Thyroid gland (tissue), 4 donors: ENCODE results near the gene SUSD4. TPM values are rescaled to one million over a fixed set of nuclear protein-coding genes. Genes with fewer than 3 reads are reported as not detected.

Experiments used
- DNase-seq, 2 donors: peaks; one replicate each; pipeline ENCODE4 v3.0.0-alpha.2; 2019
- H3K27ac ChIP-seq, 3 donors: fragments of 200-600 bp; sonication (generic); 1 replicate in 2 of 3; 2 replicates in 1 of 3; pipeline ENCODE4 v1.5.1; 2016 to 2019; ENCODE audit warnings: mild to moderate bottlenecking in 1 of 3, moderate library complexity in 1 of 3
- H3K27me3 ChIP-seq: fragments of 200-600 bp; sonication (generic); one replicate; pipeline ENCODE4 v1.5.1; 2019
- H3K36me3 ChIP-seq, 2 donors: fragments of 200-600 bp; sonication (generic); one replicate each; pipeline ENCODE4 v1.5.1; 2016 to 2019
- H3K4me1 ChIP-seq, 2 donors: fragments of 200-600 bp; sonication (generic); one replicate each; pipeline ENCODE4 v1.5.1; 2017 to 2019
- H3K4me3 ChIP-seq, 3 donors: fragments of 200-600 bp; sonication (generic); replicated peaks in 1 of 3; 1 replicate in 2 of 3; 2 replicates in 1 of 3; pipeline ENCODE4 v1.5.1; 2016; ENCODE audit warnings: mild to moderate bottlenecking in 1 of 3
- H3K9me3 ChIP-seq: fragments of 200-600 bp; sonication (generic); one replicate; pipeline ENCODE4 v1.5.1; 2017
- POLR2A ChIP-seq, 2 donors: fragments of 450-650 bp; IDR thresholded peaks; one replicate each; pipeline ENCODE4 v1.6.1; 2017; ENCODE audit warnings: antibody characterized with exemption in 2 of 2, mild to moderate bottlenecking in 2 of 2, moderate library complexity in 1 of 2
- WGBS, 2 donors: methylation state at CpG; one replicate each; pipeline ENCODE4 v1.1.5; 2017; 5-methylcytosine and 5-hydroxymethylcytosine counted together
- intact Hi-C: fragments of 100-400 bp; cut with DNase I; formaldehyde crosslinking; loops from one replicate; pipeline ENCODE4 v1.15.1; 2023
- total RNA-seq, 4 donors: library from RNA; depleted of rRNA; stranded (reverse); fragments of >200 nt; gene quantifications; one replicate each; pipeline ENCODE4 v1.2.3, GENCODE V29; 2016
- TF ChIP-seq, protein P1 (sequence below), 6 experiments: fragments of 200-600 bp in 3 of 6; fragments of 450-650 bp in 3 of 6; sonication (generic) in 3 of 6; IDR thresholded peaks; one replicate each; pipeline ENCODE4 v1.5.1; 2016 to 2019; ENCODE audit warnings: antibody characterized with exemption in 6 of 6, mild to moderate bottlenecking in 2 of 6, inconsistent platforms in 1 of 6, moderate library complexity in 1 of 6

Gene SUSD4
- total RNA-seq, 4 donors from 2014 or later: 0.54 to 2.8 (median 0.92) TPM

GRCh38 chr1:223250632-223251015 is 113.4 kb downstream of the SUSD4 start:
- Histone ChIP-seq H3K9me3 (no peaks in the 10 kb centered on the region), H3K27ac (no peak overlapping the region), H3K4me1 (no peaks in the 10 kb centered on the region), H3K36me3 (no peaks in the 10 kb centered on the region), H3K4me3 (no peak overlapping the region), H3K27me3 (no peaks in the 10 kb centered on the region)
- WGBS, 2 donors: 93 to 95% methylated on average over 6 of the region's 6 CpGs
- no peak for DNase-seq
- intact Hi-C loops: no loop called here
- TF ChIP-seq, protein P1, sequence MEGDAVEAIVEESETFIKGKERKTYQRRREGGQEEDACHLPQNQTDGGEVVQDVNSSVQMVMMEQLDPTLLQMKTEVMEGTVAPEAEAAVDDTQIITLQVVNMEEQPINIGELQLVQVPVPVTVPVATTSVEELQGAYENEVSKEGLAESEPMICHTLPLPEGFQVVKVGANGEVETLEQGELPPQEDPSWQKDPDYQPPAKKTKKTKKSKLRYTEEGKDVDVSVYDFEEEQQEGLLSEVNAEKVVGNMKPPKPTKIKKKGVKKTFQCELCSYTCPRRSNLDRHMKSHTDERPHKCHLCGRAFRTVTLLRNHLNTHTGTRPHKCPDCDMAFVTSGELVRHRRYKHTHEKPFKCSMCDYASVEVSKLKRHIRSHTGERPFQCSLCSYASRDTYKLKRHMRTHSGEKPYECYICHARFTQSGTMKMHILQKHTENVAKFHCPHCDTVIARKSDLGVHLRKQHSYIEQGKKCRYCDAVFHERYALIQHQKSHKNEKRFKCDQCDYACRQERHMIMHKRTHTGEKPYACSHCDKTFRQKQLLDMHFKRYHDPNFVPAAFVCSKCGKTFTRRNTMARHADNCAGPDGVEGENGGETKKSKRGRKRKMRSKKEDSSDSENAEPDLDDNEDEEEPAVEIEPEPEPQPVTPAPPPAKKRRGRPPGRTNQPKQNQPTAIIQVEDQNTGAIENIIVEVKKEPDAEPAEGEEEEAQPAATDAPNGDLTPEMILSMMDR (IDR thresholded peaks at IDR 0.05): no peak
- no peak for TF ChIP-seq POLR2A (IDR thresholded peaks at IDR 0.05)

DNA sequence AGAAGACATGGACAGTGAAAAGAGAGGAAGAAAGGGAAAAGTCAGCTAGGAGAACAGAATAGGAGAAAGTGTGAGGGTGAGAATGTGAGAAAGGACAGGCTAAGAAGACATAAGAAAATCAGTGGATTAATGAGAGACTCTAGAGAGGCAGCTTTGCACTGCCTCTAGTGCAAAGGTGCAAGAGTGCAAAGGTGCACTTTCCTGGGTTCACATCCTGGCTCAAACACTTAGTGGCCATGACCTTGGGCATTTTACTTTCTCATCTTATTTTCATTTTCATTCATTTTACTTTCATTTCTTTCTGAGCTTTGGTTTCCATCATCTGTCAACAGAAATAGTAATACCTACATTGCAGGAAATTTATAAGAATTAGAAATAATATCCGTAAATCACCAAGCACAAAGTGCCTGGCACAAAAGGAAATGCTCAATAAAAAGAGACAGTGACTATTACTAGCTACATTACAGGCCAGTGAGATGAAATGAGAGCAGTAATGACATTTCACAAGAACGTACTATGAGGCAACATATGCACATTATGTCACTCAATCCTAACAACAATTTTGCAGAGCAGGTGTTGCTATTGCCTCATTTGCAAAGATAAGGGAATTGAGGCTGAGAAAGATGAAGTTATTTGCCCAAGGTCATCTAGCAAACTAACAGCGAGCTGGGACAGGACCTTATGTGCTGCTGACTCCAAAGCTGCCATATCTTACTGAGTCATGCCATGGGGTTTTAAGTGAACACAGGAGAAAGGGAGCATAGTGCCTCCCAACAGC is 113.9 kb downstream of the SUSD4 start:
- no peak for DNase-seq
- intact Hi-C loops: no loop called here
- H3K4me1 ChIP-seq: no peaks in the 10 kb centered on the region
- no peak overlapping the region for H3K27ac ChIP-seq
- no peak overlapping the region for H3K4me3 ChIP-seq
- H3K9me3 ChIP-seq: no peaks in the 10 kb centered on the region
- 90 to 93% methylated on average over 3 of the region's 3 CpGs for WGBS, 2 donors
- H3K36me3 ChIP-seq: no peaks in the 10 kb centered on the region
- no peak for TF ChIP-seq POLR2A (IDR thresholded peaks at IDR 0.05)
- TF ChIP-seq, protein P1 (IDR thresholded peaks at IDR 0.05): no peak
- no peaks in the 10 kb centered on the region for H3K27me3 ChIP-seq

DNA sequence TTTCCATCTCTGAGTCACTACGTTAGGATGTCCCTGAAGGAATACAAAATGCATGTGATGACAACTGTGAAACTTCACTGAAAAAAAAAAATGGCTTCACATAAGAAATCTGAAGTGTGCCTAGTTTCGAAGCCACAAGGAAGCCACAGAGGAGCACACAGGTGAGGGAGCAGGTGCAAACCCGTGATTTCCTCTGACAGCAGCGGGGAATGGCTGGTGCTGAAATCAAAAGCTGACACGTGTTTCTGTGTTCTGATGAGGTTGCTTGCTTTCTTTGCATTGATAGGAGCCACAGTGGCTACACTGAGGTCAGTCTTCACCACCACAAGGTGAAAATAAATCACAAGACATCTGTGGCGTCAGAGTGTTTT is 115.2 kb downstream of the SUSD4 start:
- Histone ChIP-seq H3K9me3 (no peaks in the 10 kb centered on the region), H3K4me3 (no peak overlapping the region), H3K36me3 (no peaks in the 10 kb centered on the region), H3K4me1 (no peaks in the 10 kb centered on the region), H3K27me3 (no peaks in the 10 kb centered on the region), H3K27ac (no peak overlapping the region)
- DNase-seq: no peak
- TF ChIP-seq POLR2A (IDR thresholded peaks at IDR 0.05): no peak
- TF ChIP-seq, protein P1 (IDR thresholded peaks at IDR 0.05): no peak
- intact Hi-C loops: no loop called here
- 84 to 90% methylated on average over 6 of the region's 6 CpGs for WGBS, 2 donors

DNA sequence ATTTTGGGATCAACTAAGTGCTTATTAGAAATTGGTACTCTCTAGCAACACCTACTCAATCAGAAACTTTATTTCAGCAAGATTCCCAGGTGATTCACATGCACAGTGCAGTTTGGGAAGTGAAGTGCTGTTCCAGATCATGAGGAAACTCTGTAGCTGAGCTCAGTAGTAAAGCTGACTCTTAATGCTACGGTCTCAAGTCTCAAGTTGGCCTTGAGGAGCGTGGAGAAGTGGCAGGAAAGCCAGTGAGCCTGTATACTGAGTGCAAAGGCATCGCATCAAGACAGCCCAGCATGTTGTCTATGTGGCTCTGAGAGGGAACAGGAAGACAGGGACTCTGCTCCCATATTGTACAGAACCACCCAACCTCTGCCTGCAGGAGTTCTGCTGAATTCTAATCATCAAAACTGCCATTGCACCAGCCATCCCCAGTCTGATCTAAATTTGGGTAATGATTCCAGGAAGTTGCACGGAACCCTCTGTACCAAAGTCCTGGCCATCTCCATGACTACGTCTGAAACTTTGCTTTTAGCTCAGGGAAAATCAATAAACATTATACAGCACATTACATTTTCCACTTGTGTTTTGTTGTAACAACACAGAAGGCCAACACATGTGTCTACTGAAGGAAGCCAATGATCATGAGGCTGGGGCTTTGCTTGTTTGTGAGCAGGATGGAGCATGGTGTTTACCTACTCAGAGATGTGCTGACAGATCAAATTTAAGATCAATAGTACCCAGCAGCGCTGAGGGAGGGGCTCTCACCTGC is 115.8 kb downstream of the SUSD4 start:
- Histone ChIP-seq H3K9me3 (no peaks in the 10 kb centered on the region), H3K4me1 (no peaks in the 10 kb centered on the region), H3K27ac (no peak overlapping the region), H3K4me3 (no peak overlapping the region), H3K27me3 (no peaks in the 10 kb centered on the region), H3K36me3 (no peaks in the 10 kb centered on the region)
- peak; percentile 52 to 57 for DNase-seq
- WGBS, 2 donors: 48 to 57% methylated on average over 6 of the region's 6 CpGs
- intact Hi-C loops: no loop called here
- TF ChIP-seq, protein P1 (IDR thresholded peaks at IDR 0.05): no peak
- TF ChIP-seq POLR2A (IDR thresholded peaks at IDR 0.05): no peak
